Breast epithelium (tissue), 3 donors: ENCODE measurements around the gene ANKRD11.

Experiments
- CTCF ChIP-seq, 3 donors: fragments of 450-650 bp; IDR thresholded peaks; one replicate each; pipeline ENCODE4 v1.5.1; 2016 to 2017; ENCODE audit warnings: antibody characterized with exemption in 3 of 3, mild to moderate bottlenecking in 3 of 3, moderate library complexity in 3 of 3
- POLR2A ChIP-seq: fragments of 450-650 bp; IDR thresholded peaks from one replicate; pipeline ENCODE4 v1.6.1; 2016; ENCODE audit warnings: antibody characterized with exemption, mild to moderate bottlenecking, moderate library complexity
- POLR2AphosphoS5 ChIP-seq, 3 donors: sonication (generic); formaldehyde crosslinking; IDR thresholded peaks; one replicate each; pipeline ENCODE4 v1.6.1; 2017; ENCODE audit warnings: antibody characterized with exemption in 3 of 3

GRCh38 chr16:89383095-89384003 is 107.0 kb downstream of the ANKRD11 start:
- TF ChIP-seq CTCF (IDR thresholded peaks at IDR 0.05) (no peak), POLR2AphosphoS5 (IDR thresholded peaks at IDR 0.05) (no peak), POLR2A (no peak)
